RCC 7860 (cell line): ENCODE results near the gene NPM1.
"Not testable (repeated sequence)": the region's sequence is repeated elsewhere in the genome, so short reads cannot be mapped to it uniquely, and the experiment has no call there.

ENCODE experiments used
- DNase-seq: peaks from one replicate; pipeline ENCODE4 v3.0.0-alpha.2; 2015; ENCODE audit warnings: low spot score
- FAIRE-seq: peaks from 2 replicates; lab custom pipeline; 2012; peaks lifted over from hg19 to GRCh38; lab: Jason Lieb, UNC

NPM1 gene, protein sequence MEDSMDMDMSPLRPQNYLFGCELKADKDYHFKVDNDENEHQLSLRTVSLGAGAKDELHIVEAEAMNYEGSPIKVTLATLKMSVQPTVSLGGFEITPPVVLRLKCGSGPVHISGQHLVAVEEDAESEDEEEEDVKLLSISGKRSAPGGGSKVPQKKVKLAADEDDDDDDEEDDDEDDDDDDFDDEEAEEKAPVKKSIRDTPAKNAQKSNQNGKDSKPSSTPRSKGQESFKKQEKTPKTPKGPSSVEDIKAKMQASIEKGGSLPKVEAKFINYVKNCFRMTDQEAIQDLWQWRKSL

GRCh38 chr5:171387345-171387969 is at the start of gene NPM1:
NPM1 (plus strand) TSS chr5:171387849; CDS start chr5:171387949, 100 bp downstream.
- peak; percentile 82 for FAIRE-seq
- DNase-seq: peak; percentile 98

DNA sequence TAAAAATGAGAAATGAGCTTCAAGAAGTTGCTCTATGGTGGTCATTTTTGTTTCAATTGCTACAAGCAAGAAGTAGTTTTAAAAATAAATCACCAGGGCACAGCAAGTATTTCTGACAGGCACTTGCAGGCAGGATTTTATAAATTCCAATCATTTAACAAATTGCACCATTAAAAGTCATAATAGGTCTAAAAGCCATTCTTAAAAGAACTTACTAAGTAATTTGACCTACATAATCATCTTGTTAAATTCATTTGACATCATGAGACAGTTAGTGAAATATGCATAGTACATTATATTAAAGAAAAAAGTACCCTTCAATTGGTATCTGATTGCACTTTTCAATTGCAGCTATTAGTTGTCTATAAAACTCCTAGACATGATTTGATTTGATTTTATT is 47.6 kb upstream of the NPM1 start:
- no peak for DNase-seq
- FAIRE-seq: no peak

DNA sequence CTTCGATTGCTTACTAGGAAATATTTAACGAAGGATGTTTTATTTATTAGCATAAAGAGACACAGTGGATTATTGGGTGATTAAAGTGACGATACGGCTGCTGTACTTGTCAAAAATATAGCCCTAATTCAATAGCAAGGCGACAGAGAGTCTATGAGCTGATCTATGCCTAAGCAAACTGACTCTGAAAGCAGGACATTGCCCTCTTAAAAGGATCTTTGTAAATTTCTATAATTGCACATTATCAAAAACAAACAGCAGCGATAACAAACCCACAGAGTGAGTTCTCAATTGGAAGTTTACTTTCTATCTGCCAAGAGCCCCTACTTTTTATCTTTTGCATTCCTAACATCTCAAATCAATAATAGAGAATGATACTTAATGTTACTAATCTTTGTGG is 47.2 kb upstream of the NPM1 start:
- DNase-seq: no peak
- no peak for FAIRE-seq

- DNase-seq (peak; percentile 46), FAIRE-seq (peak; percentile 50)
Measured at GRCh38 chr5:171342362-171343111, 45.1 kb upstream of the NPM1 start.

GRCh38 chr5:171344936-171345608 is 42.6 kb upstream of the NPM1 start:
- DNase-seq: no peak
- no peak for FAIRE-seq

GRCh38 chr5:171351536-171352073 is 36.0 kb upstream of the NPM1 start:
- no peak for FAIRE-seq
- no peak for DNase-seq

- DNase-seq: no peak
Measured at GRCh38 chr5:171355302-171355724, 32.3 kb upstream of the NPM1 start.

DNA sequence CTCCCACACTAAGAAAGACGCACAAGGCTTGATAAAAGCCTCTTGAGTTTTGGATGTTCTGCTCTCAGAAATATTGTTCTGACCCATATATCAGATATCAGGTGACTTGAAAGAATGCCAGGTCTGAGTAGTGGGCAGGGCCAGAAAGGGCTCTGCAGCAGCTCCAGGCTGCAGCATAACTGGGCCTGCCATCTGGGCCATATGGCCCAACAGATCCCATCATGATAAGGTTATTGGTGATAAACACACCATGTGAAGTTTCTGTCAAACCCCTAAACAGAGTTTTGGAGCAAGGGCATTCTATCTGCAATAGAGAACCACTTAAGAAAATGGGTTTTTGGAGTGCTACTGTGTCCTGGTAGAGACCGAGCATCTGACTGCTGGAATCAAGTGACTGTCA is 29.8 kb upstream of the NPM1 start:
- no peak for DNase-seq
- no peak for FAIRE-seq

More at GRCh38 chr5:171355302-171355724, 32.3 kb upstream of the NPM1 start:
- no peak for FAIRE-seq

DNA sequence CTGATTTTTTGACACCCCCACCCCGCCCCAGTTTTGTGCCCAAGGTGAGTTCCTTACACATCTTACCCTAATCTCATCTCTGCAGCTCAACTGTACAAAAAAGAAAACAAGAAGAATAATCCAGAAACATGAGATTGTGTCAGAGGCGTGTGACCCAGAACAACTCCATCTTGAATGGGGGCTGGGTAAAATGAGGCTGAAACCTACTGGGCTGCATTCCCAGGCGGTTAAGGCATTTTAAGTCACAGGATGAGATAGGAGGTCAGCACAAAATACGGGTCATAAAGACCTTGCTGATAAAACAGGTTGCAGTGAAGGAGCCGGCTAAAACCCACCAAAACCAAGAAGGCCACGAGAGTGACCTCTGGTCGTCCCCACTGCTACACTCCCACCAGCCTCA is 26.5 kb upstream of the NPM1 start:
- not testable (repeated sequence) for FAIRE-seq

GRCh38 chr5:171363249-171363648 is 24.4 kb upstream of the NPM1 start:
- DNase-seq, FAIRE-seq: not testable (repeated sequence)

More for the DNA sequence above, 26.5 kb upstream of the NPM1 start:
- DNase-seq: not testable (repeated sequence)

DNA sequence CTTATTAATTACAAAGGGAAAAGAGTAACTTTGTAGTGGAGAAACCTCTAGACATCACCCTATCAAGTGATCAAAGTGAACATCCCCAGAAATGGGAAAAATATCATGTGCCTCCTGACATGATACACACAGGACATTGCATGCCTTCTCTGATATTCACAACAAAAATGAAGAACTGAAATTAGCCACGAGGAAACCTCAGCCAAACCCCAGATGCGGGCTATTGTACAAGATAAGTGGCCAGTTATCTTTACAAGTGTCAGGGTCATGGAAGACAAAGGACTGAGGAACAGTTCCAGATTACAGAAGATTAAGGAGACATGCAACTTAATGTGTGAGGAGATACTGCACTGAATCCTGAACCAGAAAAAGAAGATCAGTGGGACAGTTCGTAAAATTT is 23.8 kb upstream of the NPM1 start:
- FAIRE-seq: no peak

DNA sequence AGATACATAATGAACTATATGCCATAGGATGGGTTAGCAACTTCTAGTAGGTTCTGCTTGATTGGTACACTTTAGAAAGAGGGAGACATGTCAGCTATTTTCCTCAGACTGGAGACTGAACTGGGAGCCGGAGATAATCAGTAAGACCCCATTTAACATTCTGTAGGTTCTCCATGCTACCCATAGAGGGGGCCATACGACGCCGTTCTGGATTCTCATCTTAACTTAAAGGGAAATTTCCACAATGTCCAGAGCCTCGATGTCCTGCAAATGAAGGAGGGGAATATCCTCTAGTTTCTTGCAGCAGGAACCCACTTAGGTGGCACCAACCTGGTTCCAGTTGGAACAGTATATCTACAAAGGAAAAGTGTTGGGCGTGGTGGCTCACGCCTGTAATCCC is 22.3 kb upstream of the NPM1 start:
- DNase-seq: no peak
- no peak for FAIRE-seq

More for the DNA sequence above, 23.8 kb upstream of the NPM1 start:
- no peak for DNase-seq

GRCh38 chr5:171366645-171367044 is 21.0 kb upstream of the NPM1 start:
- DNase-seq (no peak), FAIRE-seq (no peak)

DNA sequence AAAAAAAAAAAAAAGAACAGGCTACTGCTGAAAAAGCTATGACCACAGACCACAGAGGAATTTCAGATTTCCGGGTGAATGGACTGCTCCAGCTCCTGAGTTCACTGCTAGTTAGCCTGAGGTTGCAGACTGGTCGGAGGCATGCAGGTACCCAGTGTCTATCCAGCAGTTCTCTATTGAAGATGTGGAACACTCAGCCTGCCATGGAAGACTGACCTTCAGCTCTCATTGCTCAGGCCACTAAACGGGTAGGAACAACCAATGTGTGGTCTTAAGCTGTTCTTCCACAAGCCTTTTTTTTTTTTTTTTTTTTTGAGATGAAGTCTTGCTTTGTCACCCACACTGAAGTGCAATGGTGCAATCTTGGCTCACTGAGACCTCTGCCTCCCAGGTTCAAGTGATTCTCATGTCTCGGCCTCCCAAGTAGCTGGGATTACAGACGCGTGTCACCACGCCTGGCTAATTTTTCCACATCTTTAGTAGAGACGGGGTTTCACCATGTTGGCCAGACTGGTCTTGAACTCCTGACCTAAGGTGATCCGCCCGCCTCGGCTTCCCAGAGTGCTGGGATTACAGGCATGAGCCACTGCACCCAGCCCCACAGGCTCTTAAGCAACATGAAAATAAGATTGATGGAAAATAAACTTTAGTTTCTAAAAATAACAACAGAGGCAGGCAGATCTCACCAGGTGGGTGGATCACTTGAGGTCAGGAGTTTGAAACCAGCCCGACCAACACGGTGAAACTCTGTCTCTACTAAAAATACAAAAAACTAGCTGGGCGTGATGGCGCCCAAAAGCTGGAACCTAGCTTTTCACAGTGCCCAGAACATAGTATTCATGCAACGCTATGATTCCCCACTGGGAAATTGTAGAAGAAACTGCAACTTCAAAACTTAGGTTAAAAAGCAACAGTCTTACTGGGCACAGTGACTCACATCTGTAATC is 20.0 kb upstream of the NPM1 start:
- DNase-seq (peak; percentile 92), FAIRE-seq (peak; percentile 91)

- FAIRE-seq (no peak), DNase-seq (no peak)
Measured at GRCh38 chr5:171369056-171369455, 18.6 kb upstream of the NPM1 start.

- FAIRE-seq (no peak), DNase-seq (no peak)
Measured at GRCh38 chr5:171369898-171370297, 17.8 kb upstream of the NPM1 start.

DNA sequence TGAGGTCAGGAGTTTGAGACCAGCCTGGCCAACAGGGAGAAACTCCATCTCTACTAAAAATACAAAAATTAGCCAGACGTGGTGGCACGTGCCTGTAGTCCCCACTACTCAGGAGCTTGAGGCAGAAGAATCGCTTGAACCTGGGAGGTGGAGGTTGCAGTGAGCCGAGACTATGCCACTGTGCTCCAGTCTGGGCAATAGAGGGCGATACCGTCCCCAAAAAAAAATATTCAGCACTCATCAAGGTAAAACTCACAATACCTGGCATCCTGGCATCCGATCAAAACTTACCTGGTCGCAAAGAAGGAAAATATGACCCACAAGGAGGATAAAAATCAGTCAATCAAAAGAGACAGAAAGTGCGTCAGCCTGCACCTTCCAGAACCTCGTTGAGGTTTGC is 16.8 kb upstream of the NPM1 start:
- not testable (repeated sequence) for FAIRE-seq, DNase-seq

DNA sequence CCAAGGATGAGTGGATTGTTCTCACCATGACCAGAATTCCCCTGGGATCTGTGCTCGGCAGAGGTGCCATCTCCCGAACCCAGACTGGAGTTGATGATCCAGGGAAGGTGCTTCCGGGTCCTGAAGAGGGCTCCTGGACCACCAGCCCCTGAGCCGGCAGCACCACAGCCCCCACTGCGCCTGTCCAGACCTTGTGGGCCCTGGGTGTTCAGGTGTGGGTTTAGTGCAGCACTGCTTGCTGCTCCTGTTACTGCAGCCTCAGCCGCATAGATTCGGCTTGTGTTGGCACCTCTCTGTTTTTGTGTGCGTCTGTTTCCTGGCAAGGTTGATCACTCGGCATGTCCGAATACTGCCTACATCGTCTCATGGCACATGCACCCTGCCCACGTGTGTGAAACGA is 16.3 kb upstream of the NPM1 start:
- DNase-seq: no peak
- no peak for FAIRE-seq

GRCh38 chr5:171379961-171380360 is 7.7 kb upstream of the NPM1 start:
- FAIRE-seq: no peak
- DNase-seq: no peak

GRCh38 chr5:171384416-171384815 is 3.2 kb upstream of the NPM1 start:
- not testable (repeated sequence) for DNase-seq, FAIRE-seq
